ENCODE data around the gene MGMT.
"Not testable (repeated sequence)": the region's sequence is repeated elsewhere in the genome, so short reads cannot be mapped to it uniquely, and the experiment has no call there.

DNA sequence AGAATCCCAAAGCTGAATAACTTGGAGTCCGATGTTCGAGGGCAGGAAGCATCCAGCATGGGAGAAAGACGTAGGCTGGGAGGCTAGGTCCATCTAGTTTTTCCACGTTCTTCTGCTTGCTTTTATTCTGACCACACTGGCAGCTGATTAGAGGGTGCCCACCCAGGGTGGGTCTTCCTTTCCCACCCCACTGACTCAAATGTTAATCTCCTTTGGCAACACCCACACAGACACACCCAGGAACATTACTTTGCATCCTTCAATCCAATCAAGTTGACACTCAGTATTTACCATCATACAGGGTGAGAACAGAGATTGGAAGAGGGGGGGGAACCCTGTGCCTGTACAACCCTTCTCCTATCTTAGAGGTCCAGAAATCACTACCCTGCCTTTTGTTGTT lies 31.3 kb upstream of the MGMT start:
- TF ChIP-seq POLR2A (IDR thresholded peaks at IDR 0.05) = not testable (repeated sequence)
- TF ChIP-seq, protein P1, sequence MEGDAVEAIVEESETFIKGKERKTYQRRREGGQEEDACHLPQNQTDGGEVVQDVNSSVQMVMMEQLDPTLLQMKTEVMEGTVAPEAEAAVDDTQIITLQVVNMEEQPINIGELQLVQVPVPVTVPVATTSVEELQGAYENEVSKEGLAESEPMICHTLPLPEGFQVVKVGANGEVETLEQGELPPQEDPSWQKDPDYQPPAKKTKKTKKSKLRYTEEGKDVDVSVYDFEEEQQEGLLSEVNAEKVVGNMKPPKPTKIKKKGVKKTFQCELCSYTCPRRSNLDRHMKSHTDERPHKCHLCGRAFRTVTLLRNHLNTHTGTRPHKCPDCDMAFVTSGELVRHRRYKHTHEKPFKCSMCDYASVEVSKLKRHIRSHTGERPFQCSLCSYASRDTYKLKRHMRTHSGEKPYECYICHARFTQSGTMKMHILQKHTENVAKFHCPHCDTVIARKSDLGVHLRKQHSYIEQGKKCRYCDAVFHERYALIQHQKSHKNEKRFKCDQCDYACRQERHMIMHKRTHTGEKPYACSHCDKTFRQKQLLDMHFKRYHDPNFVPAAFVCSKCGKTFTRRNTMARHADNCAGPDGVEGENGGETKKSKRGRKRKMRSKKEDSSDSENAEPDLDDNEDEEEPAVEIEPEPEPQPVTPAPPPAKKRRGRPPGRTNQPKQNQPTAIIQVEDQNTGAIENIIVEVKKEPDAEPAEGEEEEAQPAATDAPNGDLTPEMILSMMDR (IDR thresholded peaks at IDR 0.05) = not testable (repeated sequence)
